ENCODE data around the gene PADI4. TPM values are rescaled to one million over a fixed set of nuclear protein-coding genes. Genes with fewer than 3 reads are reported as not detected.

Gene PADI4
- total RNA-seq, 4 donors from 2014 or later, result 1.2 TPM; not detected in 3

DNA sequence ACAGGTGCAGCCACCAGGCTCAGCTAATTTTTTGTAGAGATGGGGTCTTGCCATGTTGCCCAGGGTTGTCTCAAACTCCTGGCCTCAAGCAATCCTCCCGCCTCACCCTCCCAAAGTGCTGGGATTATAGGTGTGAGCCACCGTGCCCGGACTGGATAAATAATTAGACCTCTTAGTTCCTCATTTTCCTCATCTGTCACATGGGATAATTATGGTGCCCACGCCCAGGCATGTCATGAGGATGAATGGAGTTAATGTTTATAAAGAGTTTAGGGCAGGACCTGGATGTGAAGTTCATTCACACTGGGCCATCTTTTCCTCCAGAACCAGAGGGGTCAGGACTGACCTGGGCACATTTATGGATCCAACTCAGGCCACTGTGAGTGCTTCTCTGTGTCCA is 35.4 kb upstream of the PADI4 start:
- Histone ChIP-seq H3K27ac (no peak overlapping the region), H3K36me3 (no peaks in the 10 kb centered on the region), H3K4me3 (no peak overlapping the region), H3K4me1 (no peaks in the 10 kb centered on the region), H3K27me3 (no peaks in the 10 kb centered on the region), H3K9me3 (no peaks in the 10 kb centered on the region)
- no peak for DNase-seq
- intact Hi-C loops (cut with DNase I; ENCODE audit: low total_unique reads), result no loop called here
- TF ChIP-seq POLR2A (IDR thresholded peaks at IDR 0.05), result no peak
- TF ChIP-seq, protein P1, sequence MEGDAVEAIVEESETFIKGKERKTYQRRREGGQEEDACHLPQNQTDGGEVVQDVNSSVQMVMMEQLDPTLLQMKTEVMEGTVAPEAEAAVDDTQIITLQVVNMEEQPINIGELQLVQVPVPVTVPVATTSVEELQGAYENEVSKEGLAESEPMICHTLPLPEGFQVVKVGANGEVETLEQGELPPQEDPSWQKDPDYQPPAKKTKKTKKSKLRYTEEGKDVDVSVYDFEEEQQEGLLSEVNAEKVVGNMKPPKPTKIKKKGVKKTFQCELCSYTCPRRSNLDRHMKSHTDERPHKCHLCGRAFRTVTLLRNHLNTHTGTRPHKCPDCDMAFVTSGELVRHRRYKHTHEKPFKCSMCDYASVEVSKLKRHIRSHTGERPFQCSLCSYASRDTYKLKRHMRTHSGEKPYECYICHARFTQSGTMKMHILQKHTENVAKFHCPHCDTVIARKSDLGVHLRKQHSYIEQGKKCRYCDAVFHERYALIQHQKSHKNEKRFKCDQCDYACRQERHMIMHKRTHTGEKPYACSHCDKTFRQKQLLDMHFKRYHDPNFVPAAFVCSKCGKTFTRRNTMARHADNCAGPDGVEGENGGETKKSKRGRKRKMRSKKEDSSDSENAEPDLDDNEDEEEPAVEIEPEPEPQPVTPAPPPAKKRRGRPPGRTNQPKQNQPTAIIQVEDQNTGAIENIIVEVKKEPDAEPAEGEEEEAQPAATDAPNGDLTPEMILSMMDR (IDR thresholded peaks at IDR 0.05), result no peak

DNA sequence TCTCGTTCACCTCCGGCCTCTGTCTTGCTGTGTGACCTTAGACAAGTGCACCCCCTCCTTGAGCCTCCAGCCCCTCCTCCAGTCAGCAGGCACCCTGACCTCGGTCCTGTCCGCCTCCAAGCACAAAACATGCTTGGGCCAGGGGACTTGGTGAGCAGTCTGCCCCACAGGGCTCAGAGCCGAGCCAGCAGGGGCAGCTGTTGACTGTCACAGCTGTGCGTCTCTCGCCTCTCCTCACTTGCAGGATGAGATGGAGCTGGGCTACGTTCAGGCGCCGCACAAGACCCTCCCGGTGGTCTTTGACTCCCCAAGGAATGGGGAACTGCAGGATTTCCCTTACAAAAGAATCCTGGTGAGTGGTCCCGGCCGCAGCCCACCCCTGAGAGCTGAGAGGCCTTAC is 34.9 kb upstream of the PADI4 start:
- intact Hi-C loops (cut with DNase I; ENCODE audit: low total_unique reads), result no loop called here
- no peak for TF ChIP-seq POLR2A (IDR thresholded peaks at IDR 0.05)
- TF ChIP-seq, protein P1 (IDR thresholded peaks at IDR 0.05), result no peak
- H3K36me3 ChIP-seq, result no peaks in the 10 kb centered on the region
- DNase-seq, result no peak
- no peak overlapping the region for H3K4me3 ChIP-seq
- H3K27me3 ChIP-seq, result no peaks in the 10 kb centered on the region
- no peaks in the 10 kb centered on the region for H3K4me1 ChIP-seq
- H3K27ac ChIP-seq, result no peak overlapping the region
- H3K9me3 ChIP-seq, result no peaks in the 10 kb centered on the region

DNA sequence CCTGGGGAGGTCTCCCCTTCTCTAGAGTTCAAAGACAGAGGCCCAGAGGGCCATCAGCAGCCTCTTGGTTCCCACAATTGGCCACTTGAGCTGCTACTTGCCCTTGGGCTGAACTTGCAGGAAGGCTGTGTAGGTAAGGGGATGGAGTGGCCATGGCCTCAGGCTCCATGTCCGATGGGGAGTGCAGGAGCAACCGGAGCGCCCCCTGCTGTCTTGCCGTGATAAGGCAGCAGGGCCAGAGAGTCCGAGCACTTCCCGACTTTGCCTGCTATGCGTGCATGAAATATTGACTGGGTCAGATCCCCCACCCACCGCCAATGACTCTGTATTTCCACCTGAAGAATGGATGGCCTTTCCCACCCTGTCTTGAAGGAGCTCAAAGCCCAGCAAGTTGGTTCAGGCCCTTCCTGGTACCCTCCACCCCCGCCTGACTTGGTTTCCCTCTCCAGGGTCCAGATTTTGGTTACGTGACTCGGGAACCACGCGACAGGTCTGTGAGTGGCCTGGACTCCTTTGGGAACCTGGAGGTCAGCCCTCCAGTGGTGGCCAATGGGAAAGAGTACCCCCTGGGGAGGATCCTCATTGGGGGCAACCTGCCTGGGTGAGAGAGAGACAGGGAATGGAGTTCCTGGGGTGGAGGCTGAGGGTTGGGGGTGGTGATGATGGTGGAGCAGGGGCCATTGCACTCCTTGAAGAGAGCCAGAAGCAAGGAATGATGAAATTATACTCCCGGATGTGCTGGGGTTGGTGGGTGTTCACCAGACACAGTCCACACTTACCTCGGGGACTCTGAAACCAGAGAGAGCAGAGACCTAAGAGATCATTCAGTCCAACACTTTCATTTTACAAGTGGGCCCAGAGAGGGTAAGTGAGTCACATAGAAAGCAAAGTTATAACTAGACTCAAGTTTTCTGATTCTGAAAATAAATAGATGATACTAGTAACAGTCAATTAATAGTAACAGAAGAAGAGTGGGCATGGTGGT is 33.5 kb upstream of the PADI4 start:
- DNase-seq, result no peak

DNA sequence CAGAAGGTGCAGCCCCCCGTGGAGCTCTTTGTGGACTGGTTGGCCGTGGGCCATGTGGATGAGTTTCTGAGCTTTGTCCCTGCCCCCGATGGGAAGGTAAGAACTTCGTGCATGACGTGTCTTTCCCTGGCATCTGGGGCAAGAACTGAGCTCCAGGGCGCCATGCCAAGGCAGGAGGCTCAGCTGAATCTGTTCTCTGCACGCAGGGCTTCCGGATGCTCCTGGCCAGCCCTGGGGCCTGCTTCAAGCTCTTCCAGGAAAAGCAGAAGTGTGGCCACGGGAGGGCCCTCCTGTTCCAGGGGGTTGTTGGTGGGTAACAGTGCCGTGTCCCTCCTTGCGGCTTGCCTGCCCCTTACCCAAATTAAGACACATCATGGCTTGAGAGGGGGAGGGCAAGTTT is 31.4 kb upstream of the PADI4 start:
- intact Hi-C loops (cut with DNase I; ENCODE audit: low total_unique reads), result no loop called here
- no peak for DNase-seq
- no peaks in the 10 kb centered on the region for H3K27me3 ChIP-seq
- no peaks in the 10 kb centered on the region for H3K36me3 ChIP-seq
- no peak for TF ChIP-seq POLR2A (IDR thresholded peaks at IDR 0.05)
- TF ChIP-seq, protein P1 (IDR thresholded peaks at IDR 0.05), result no peak
- no peak overlapping the region for H3K4me3 ChIP-seq
- H3K9me3 ChIP-seq, result no peaks in the 10 kb centered on the region
- no peak overlapping the region for H3K27ac ChIP-seq
- no peaks in the 10 kb centered on the region for H3K4me1 ChIP-seq

More for the DNA sequence above, 33.5 kb upstream of the PADI4 start:
- no peaks in the 10 kb centered on the region for H3K9me3 ChIP-seq
- no peak overlapping the region for H3K27ac ChIP-seq
- TF ChIP-seq POLR2A (IDR thresholded peaks at IDR 0.05), result no peak
- TF ChIP-seq, protein P1 (IDR thresholded peaks at IDR 0.05), result no peak
- H3K4me3 ChIP-seq, result no peak overlapping the region
- intact Hi-C loops (cut with DNase I; ENCODE audit: low total_unique reads), result no loop called here
- H3K36me3 ChIP-seq, result no peaks in the 10 kb centered on the region
- no peaks in the 10 kb centered on the region for H3K4me1 ChIP-seq
- H3K27me3 ChIP-seq, result no peaks in the 10 kb centered on the region

DNA sequence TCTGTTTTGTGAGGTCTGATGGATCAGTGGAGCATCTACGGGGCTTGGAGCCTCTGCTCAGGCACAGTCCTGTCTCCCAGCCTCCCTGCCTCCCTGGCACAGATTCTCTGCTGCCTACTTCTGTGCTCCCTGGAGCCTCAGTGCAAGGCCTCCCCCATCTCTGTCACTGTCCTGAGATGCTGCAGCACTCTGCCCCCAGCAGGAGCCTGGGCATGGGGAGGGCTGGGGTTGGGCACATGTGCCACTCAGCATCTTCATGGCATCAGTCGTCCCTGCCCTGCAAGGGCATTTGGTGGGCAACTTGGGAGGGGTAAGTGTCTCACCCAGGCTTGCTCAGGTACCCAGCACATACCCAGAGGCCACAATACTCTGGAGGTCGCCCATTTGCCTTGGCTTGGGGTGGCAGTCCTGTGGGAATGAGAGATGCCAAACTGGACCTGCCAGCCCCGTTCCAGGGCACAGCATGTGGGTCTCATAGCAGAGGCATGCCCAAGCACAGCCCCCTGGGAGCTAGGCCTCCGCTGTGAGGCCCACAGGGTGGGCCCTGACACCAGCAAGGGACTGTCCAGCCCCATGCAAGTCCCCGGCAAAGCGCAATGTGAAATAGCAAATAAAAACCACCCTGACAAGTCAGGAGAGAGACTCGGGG is 30.4 kb upstream of the PADI4 start:
- DNase-seq, result no peak

More for the DNA sequence above, 30.4 kb upstream of the PADI4 start:
- Histone ChIP-seq H3K36me3 (no peaks in the 10 kb centered on the region), H3K27me3 (no peaks in the 10 kb centered on the region), H3K9me3 (no peaks in the 10 kb centered on the region), H3K4me1 (no peaks in the 10 kb centered on the region), H3K4me3 (no peak overlapping the region), H3K27ac (no peak overlapping the region)
- TF ChIP-seq POLR2A (IDR thresholded peaks at IDR 0.05), result no peak
- TF ChIP-seq, protein P1 (IDR thresholded peaks at IDR 0.05), result no peak
- intact Hi-C loops (cut with DNase I; ENCODE audit: low total_unique reads), result no loop called here
